ENCODE results near the gene S100B. TPM values are rescaled to one million over a fixed set of nuclear protein-coding genes. Genes with fewer than 3 reads are reported as not detected.

Gene S100B
- total RNA-seq, 4 donors from 2014 or later = 0.80 to 1.3 (median 0.82) TPM; not detected in 1

DNA sequence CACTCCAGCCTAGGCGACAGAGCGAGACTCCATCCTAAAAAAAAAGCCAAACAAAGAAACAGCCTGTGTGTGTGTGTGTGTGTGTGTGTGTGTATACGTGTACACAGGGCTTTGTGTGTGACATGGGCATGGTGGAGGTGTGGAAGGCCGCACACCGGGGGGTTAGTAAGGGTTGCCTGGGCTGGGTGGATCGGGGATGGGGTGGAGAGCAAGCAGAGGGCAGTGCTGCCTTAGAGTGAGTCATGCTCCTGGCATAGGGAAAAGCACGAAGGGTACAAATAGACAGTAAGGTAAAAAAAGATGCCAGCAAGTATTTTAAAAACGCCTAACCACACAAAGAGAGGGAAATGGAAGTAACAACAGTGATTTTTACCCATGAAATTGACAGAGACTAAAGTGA lies 36.8 kb upstream of the S100B start:
- no peaks in the 10 kb centered on the region for H3K27me3 ChIP-seq
- in situ Hi-C loops (cut with MboI; ENCODE audit: low sequenced_read_pairs in 4 of 4) = no loop called here
- ATAC-seq (no peak), DNase-seq (no peak)
- peaks cover 0 to 42% of the 10 kb centered on the region in 2 donors for H3K36me3 ChIP-seq
- TF ChIP-seq, protein P1, sequence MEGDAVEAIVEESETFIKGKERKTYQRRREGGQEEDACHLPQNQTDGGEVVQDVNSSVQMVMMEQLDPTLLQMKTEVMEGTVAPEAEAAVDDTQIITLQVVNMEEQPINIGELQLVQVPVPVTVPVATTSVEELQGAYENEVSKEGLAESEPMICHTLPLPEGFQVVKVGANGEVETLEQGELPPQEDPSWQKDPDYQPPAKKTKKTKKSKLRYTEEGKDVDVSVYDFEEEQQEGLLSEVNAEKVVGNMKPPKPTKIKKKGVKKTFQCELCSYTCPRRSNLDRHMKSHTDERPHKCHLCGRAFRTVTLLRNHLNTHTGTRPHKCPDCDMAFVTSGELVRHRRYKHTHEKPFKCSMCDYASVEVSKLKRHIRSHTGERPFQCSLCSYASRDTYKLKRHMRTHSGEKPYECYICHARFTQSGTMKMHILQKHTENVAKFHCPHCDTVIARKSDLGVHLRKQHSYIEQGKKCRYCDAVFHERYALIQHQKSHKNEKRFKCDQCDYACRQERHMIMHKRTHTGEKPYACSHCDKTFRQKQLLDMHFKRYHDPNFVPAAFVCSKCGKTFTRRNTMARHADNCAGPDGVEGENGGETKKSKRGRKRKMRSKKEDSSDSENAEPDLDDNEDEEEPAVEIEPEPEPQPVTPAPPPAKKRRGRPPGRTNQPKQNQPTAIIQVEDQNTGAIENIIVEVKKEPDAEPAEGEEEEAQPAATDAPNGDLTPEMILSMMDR (IDR thresholded peaks at IDR 0.05 in 4 of 5, conservative IDR thresholded peaks at IDR 0.05 in 1 of 5) = no peak
- TF ChIP-seq POLR2A (IDR thresholded peaks at IDR 0.05) = no peak
- no peak overlapping the region for H3K27ac ChIP-seq
- H3K4me3 ChIP-seq = no peak overlapping the region
- H3K4me1 ChIP-seq = peaks cover 13 to 20% of the 10 kb centered on the region in 2 donors
- intact Hi-C loops (cut with DNase I; ENCODE audit: low total_unique reads) = no loop called here
- no peaks in the 10 kb centered on the region for H3K9me3 ChIP-seq

DNA sequence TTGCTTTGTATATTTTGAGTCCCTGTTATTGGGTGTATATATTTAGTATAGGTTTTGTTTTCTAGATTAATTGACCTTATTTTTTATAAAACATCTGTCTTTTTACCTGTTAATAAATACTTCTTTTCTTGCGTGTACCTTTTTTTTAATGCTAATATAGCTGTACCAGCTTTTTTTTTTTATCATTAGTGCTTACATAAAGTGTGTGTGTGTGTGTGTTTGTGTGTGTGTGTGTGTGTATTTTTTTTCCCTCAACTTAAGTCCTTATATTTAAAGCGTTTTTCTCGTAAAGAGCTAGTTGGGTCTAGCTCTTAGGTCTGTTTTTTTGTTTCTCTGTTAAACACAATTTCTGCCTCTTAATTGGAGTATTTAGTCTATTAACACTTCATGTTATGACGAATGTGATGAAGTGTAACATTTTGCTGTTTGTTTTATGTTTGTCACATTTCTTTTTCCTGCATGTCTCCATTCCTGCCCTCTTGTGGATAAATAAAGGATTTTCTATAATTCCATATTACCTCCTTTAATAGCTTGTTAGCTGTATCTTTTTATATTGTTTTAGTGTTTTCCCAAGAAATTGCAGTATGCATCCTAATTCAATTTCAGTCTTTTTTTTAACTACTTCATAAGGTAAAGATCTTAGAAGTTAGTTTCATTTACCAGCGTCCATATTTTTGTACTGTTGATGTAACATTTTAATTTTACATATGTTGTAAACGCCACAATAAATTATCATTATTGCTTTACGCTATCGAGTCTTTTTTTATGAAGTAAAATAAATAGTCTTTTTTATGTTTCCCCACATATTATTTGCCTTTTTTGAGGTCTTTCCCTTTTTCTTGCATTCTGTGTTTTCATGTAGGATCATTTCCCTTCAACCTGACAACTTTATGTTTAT lies 34.9 kb upstream of the S100B start:
- no peak for TF ChIP-seq POLR2A (IDR thresholded peaks at IDR 0.05)
- TF ChIP-seq, protein P1 (IDR thresholded peaks at IDR 0.05 in 4 of 5, conservative IDR thresholded peaks at IDR 0.05 in 1 of 5) = peak in 1 of 5 experiments; percentile 19
- in situ Hi-C loops (cut with MboI; ENCODE audit: low sequenced_read_pairs in 4 of 4) = no loop called here
- H3K27ac ChIP-seq = no peak overlapping the region
- DNase-seq (no peak), ATAC-seq (no peak)
- H3K4me1 ChIP-seq = peaks cover 21 to 30% of the 10 kb centered on the region in 2 donors
- no peak overlapping the region for H3K4me3 ChIP-seq
- intact Hi-C loops (cut with DNase I; ENCODE audit: low total_unique reads) = no loop called here
- no peaks in the 10 kb centered on the region for H3K27me3 ChIP-seq
- peaks cover 0 to 23% of the 10 kb centered on the region in 2 donors for H3K36me3 ChIP-seq
- H3K9me3 ChIP-seq = no peaks in the 10 kb centered on the region

- DNase-seq (no peak), ATAC-seq (no peak)
- Histone ChIP-seq H3K4me3 (no peak overlapping the region), H3K4me1 (peaks cover 21 to 32% of the 10 kb centered on the region in 2 donors), H3K9me3 (no peaks in the 10 kb centered on the region), H3K36me3 (peaks cover 0 to 7% of the 10 kb centered on the region in 2 donors), H3K27ac (no peak overlapping the region), H3K27me3 (no peaks in the 10 kb centered on the region)
- in situ Hi-C loops (cut with MboI; ENCODE audit: low sequenced_read_pairs in 4 of 4) (no loop called here), intact Hi-C loops (cut with DNase I; ENCODE audit: low total_unique reads) (no loop called here)
- no peak for TF ChIP-seq POLR2A (IDR thresholded peaks at IDR 0.05)
- TF ChIP-seq, protein P1 (IDR thresholded peaks at IDR 0.05 in 4 of 5, conservative IDR thresholded peaks at IDR 0.05 in 1 of 5) = no peak
Observed at GRCh38 chr21:46637952-46638746, 33.3 kb upstream of the S100B start.

DNA sequence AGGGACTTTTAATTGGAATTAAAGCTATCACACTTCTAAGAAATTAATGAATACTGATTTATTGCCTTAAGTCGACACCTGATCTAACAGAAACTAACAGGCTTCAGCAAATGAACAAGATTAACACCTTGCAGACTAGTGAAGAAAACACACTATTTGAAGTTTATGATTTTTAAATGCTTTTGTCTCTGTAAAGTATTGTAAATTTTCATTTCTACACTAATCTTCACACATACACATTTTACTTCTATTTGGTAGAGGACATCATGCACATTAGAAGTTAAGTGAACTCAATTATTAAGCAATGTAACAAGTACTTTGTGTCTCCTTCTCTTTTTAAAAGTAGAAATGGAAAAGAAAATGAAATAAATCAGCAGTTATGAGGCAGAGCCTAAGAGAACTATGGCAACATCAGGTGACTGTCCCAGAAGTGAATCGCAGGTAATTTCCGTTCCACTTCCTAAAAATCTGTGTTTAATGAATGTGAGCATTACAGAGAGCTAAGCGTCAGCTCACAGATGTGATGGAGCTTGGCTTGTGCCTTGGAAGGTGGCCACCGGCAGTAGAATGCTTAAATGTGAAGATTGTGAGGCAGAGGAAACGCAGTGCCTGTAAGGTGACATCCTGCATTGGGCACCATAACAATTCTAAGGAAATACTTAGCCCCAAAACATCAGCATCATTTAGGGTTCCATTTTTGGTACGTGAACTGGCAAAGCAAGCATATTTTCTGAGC lies 31.8 kb upstream of the S100B start:
- ATAC-seq = no peak
- H3K27ac ChIP-seq = peak overlapping the region in 2 of 4 donors; percentile 93 to 96
- H3K4me3 ChIP-seq = peak overlapping the region in 3 of 4 donors; percentile 79 to 91 (median 84)
- H3K9me3 ChIP-seq = no peaks in the 10 kb centered on the region
- TF ChIP-seq, protein P1 (IDR thresholded peaks at IDR 0.05 in 4 of 5, conservative IDR thresholded peaks at IDR 0.05 in 1 of 5) = no peak
- TF ChIP-seq POLR2A (IDR thresholded peaks at IDR 0.05) = no peak
- H3K4me1 ChIP-seq = peaks cover 21 to 32% of the 10 kb centered on the region in 2 donors
- in situ Hi-C loops (cut with MboI; ENCODE audit: low sequenced_read_pairs in 4 of 4) = no loop called here
- H3K27me3 ChIP-seq = no peaks in the 10 kb centered on the region
- intact Hi-C loops (cut with DNase I; ENCODE audit: low total_unique reads) = no loop called here
- peaks cover 0 to 7% of the 10 kb centered on the region in 2 donors for H3K36me3 ChIP-seq
- DNase-seq = no peak

Data from gastrocnemius medialis (tissue), 4 donors.